GM23338 (cell line): ENCODE data around the gene ZNF200. TPM values are rescaled to one million over a fixed set of nuclear protein-coding genes. Genes with fewer than 3 reads are reported as not detected.

Source experiments
- ATAC-seq: fragments of 200-7000 bp; cut with Tn5 transposase; 3 replicates; pipeline ENCODE4 v1.9.1; 2020
- DNase-seq: peaks from one replicate; pipeline ENCODE4 v3.0.0-alpha.2; 2015; ENCODE audit warnings: low spot score
- H2AFZ ChIP-seq: fragments of 200-600 bp; sonication (generic); 2 replicates; pipeline ENCODE4 v1.8.0; 2016; ENCODE audit warnings: antibody characterized with exemption, mild to moderate bottlenecking, moderate library complexity
- H3F3A ChIP-seq: fragments of 200-600 bp; sonication (generic); replicated peaks from 2 replicates; pipeline ENCODE4 v1.8.0; 2017; ENCODE audit warnings: antibody characterized with exemption, mixed run types, low read depth
- H3K27ac ChIP-seq: fragments of 200-600 bp; sonication (generic); 2 replicates; pipeline ENCODE4 v1.6.1; 2016; ENCODE audit warnings: low read depth
- H3K27me3 ChIP-seq: fragments of 200-600 bp; sonication (generic); 2 replicates; pipeline ENCODE4 v1.8.0; 2016; ENCODE audit warnings: mild to moderate bottlenecking, mixed run types, moderate library complexity; ENCODE audit not compliant: insufficient read depth
- H3K36me3 ChIP-seq: fragments of 200-600 bp; sonication (generic); 2 replicates; pipeline ENCODE4 v1.8.0; 2016; ENCODE audit warnings: mild to moderate bottlenecking; ENCODE audit not compliant: insufficient read depth
- H3K4me1 ChIP-seq: fragments of 200-600 bp; sonication (generic); 2 replicates; pipeline ENCODE4 v1.8.0; 2016; ENCODE audit warnings: mild to moderate bottlenecking, moderate library complexity; ENCODE audit not compliant: insufficient read depth
- H3K4me2 ChIP-seq: fragments of 200-600 bp; sonication (generic); 2 replicates; pipeline ENCODE4 v1.7.1; 2017; ENCODE audit warnings: mixed run types
- H3K4me3 ChIP-seq: fragments of 200-600 bp; sonication (generic); 2 replicates; pipeline ENCODE4 v1.6.1; 2016; ENCODE audit warnings: mixed run types
- H3K79me2 ChIP-seq: fragments of 200-600 bp; sonication (generic); replicated peaks from 2 replicates; pipeline ENCODE4 v1.8.0; 2017; ENCODE audit warnings: mild to moderate bottlenecking; ENCODE audit not compliant: insufficient read depth
- H3K9me2 ChIP-seq: fragments of 200-600 bp; sonication (generic); 2 replicates; pipeline ENCODE4 v1.8.0; 2017; ENCODE audit not compliant: insufficient read depth
- H4K20me1 ChIP-seq: fragments of 200-600 bp; sonication (generic); replicated peaks from 2 replicates; pipeline ENCODE4 v1.8.0; 2017; ENCODE audit warnings: mild to moderate bottlenecking; ENCODE audit not compliant: insufficient read depth
- H3K27ac Mint-ChIP-seq: 2 replicates; pipeline ENCODE4 v1.8.0; 2020; ENCODE audit warnings: inconsistent platforms, mild to moderate bottlenecking, moderate library complexity, mixed read lengths
- H3K27me3 Mint-ChIP-seq: 3 replicates; pipeline ENCODE4 v1.8.0; 2022; ENCODE audit warnings: low read depth, mild to moderate bottlenecking, moderate library complexity, mixed read lengths, inconsistent platforms; ENCODE audit not compliant: insufficient read depth, poor library complexity
- H3K36me3 Mint-ChIP-seq: 3 replicates; pipeline ENCODE4 v1.8.0; 2021; ENCODE audit warnings: low read depth, mild to moderate bottlenecking, inconsistent platforms, moderate library complexity, mixed read lengths
- H3K4me1 Mint-ChIP-seq: 3 replicates; pipeline ENCODE4 v1.8.0; 2020; ENCODE audit warnings: mild to moderate bottlenecking, inconsistent platforms, mixed read lengths
- H3K4me3 Mint-ChIP-seq: 3 replicates; pipeline ENCODE4 v1.8.0; 2021; ENCODE audit warnings: moderate library complexity, mild to moderate bottlenecking, inconsistent platforms, mixed read lengths
- H3K9me3 Mint-ChIP-seq: 3 replicates; pipeline ENCODE4 v1.8.0; 2020; ENCODE audit warnings: moderate library complexity, mild to moderate bottlenecking, inconsistent platforms, mixed read lengths
- CREB1 ChIP-seq: fragments of 250-450 bp; sonication (Bioruptor Pico); IDR thresholded peaks from 2 replicates; pipeline ENCODE4 v1.5.0; 2020; ENCODE audit warnings: low read depth, mild to moderate bottlenecking, moderate library complexity
- NANOG ChIP-seq: IDR thresholded peaks from 2 replicates; pipeline ENCODE4 v1.6.1; 2016; ENCODE audit warnings: antibody characterized with exemption, borderline replicate concordance
- POLR2AphosphoS5 ChIP-seq: IDR thresholded peaks from 2 replicates; pipeline ENCODE4 v1.6.1; 2016; ENCODE audit warnings: antibody characterized with exemption, low read depth
- ZNF462 ChIP-seq: fragments of 250-450 bp; sonication (Bioruptor Pico); IDR thresholded peaks from 2 replicates; pipeline ENCODE4 v1.5.0; 2020; ENCODE audit warnings: mild to moderate bottlenecking, moderate library complexity
- polyA plus RNA-seq: library from polyadenylated mRNA; unstranded; fragments of >200 nt; fragmentation: Nextera tagmentation; extraction: Ambion mirVana; gene quantifications from 2 replicates; pipeline ENCODE4 v1.2.1, GENCODE V29; 2016
- total RNA-seq: library from RNA; depleted of rRNA; stranded (reverse); fragments of >200 nt; shearing (Covaris generic); gene quantifications from 2 replicates; pipeline ENCODE4 v1.2.3, GENCODE V29; 2014
- TF ChIP-seq, protein P1 (sequence below): IDR thresholded peaks from 2 replicates; pipeline ENCODE4 v1.6.1; 2016; ENCODE audit warnings: antibody characterized with exemption

Gene ZNF200
- total and polyA plus RNA-seq, 2 experiments from 2014 or later = 9.2 to 9.7 TPM

DNA sequence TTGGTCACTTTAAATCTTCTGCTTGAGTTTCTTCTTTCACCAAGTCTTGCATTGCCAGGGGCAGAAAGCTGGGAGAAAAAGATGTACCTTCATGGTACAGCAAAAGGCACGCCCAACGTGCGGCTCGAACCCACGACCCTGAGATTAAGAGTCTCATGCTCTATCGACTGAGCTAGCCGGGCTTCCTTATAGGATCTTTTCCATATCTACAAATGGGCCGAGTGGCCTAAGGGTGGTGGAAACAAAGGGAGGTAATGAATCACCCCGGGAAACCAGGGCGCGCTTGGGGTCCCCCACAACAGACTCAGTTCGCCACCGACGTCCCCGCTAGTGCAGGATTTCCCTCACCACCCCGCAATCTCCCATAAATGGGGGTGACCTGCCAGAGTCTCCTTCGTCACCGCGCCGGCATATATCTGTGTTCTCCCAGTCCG lies 54.5 kb downstream of the ZNF200 start:
- no peaks in the 10 kb centered on the region for H4K20me1 ChIP-seq
- peaks cover 27% of the 10 kb centered on the region for H3F3A ChIP-seq
- Mint-ChIP-seq H3K4me1 (peaks cover 9% of the 10 kb centered on the region; the same call in 2 of the 3 replicates), H3K36me3 (peaks cover 7% of the 10 kb centered on the region; the same call in 2 of the 3 replicates), H3K27ac (no peak overlapping the region), H3K27me3 (peaks cover 53% of the 10 kb centered on the region), H3K4me3 (peak overlapping the region; percentile 85), H3K9me3 (peaks cover 18% of the 10 kb centered on the region)
- no peak overlapping the region for H3K27ac ChIP-seq
- no peak for TF ChIP-seq ZNF462 (CRISPR knock-in tag)
- peak; percentile 33; the same call in 1 of the 2 replicates for TF ChIP-seq CREB1 (CRISPR knock-in tag)
- H2AFZ ChIP-seq = peak overlapping the region; percentile 97
- peaks cover 26% of the 10 kb centered on the region for H3K27me3 ChIP-seq
- H3K9me2 ChIP-seq = no peaks in the 10 kb centered on the region
- H3K79me2 ChIP-seq = no peaks in the 10 kb centered on the region
- DNase-seq = peak; percentile 77
- H3K4me1 ChIP-seq = peaks cover 5% of the 10 kb centered on the region
- H3K36me3 ChIP-seq = no peaks in the 10 kb centered on the region
- H3K4me2 ChIP-seq = peak overlapping the region; percentile 79
- ATAC-seq = peak; percentile 25
- peak overlapping the region; percentile 82 for H3K4me3 ChIP-seq

- Mint-ChIP-seq H3K36me3 (peaks cover 7% of the 10 kb centered on the region; the same call in 2 of the 3 replicates), H3K9me3 (peaks cover 19% of the 10 kb centered on the region), H3K4me1 (peaks cover 9% of the 10 kb centered on the region; the same call in 2 of the 3 replicates), H3K27ac (no peak overlapping the region), H3K4me3 (no peak overlapping the region), H3K27me3 (peaks cover 58% of the 10 kb centered on the region)
- Histone ChIP-seq H3F3A (peaks cover 32% of the 10 kb centered on the region), H3K9me2 (no peaks in the 10 kb centered on the region), H3K79me2 (no peaks in the 10 kb centered on the region), H3K4me2 (no peak overlapping the region), H2AFZ (no peak overlapping the region), H3K4me1 (peaks cover 5% of the 10 kb centered on the region), H3K27ac (no peak overlapping the region), H4K20me1 (no peaks in the 10 kb centered on the region), H3K27me3 (peaks cover 27% of the 10 kb centered on the region), H3K4me3 (no peak overlapping the region), H3K36me3 (no peaks in the 10 kb centered on the region)
- no peak for DNase-seq
- ATAC-seq = no peak
- TF ChIP-seq NANOG = no peak
- TF ChIP-seq, protein P1, sequence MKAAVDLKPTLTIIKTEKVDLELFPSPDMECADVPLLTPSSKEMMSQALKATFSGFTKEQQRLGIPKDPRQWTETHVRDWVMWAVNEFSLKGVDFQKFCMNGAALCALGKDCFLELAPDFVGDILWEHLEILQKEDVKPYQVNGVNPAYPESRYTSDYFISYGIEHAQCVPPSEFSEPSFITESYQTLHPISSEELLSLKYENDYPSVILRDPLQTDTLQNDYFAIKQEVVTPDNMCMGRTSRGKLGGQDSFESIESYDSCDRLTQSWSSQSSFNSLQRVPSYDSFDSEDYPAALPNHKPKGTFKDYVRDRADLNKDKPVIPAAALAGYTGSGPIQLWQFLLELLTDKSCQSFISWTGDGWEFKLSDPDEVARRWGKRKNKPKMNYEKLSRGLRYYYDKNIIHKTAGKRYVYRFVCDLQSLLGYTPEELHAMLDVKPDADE = no peak
- no peak for TF ChIP-seq CREB1 (CRISPR knock-in tag)
- TF ChIP-seq POLR2AphosphoS5 = no peak
Observed at GRCh38 chr16:3179651-3180050, 55.3 kb downstream of the ZNF200 start.
